SK-N-SH (cell line): ENCODE measurements around the gene CLDN7. TPM values are rescaled to one million over a fixed set of nuclear protein-coding genes. Genes with fewer than 3 reads are reported as not detected.

Experiments
- CTCF ChIA-PET: fragments of 300-600, 350-600 bp; formaldehyde crosslinking; extraction: SDS; loops from one replicate; lab custom pipeline; 2021; lab: Yijun Ruan, JAX
- POLR2A ChIA-PET: fragments of 350-600 bp; sonication (Branson Sonifier 250); formaldehyde crosslinking; extraction: SDS; loops from one replicate; lab custom pipeline; 2020; ENCODE audit warnings: antibody characterized with exemption, inconsistent platforms; lab: Yijun Ruan, JAX
- DNase-seq: peaks from one replicate; pipeline ENCODE4 v3.0.0; 2012
- H2AFZ ChIP-seq: fragments of 200-600 bp; sonication (generic); 2 replicates; pipeline ENCODE4 v1.8.1; 2016; ENCODE audit warnings: antibody characterized with exemption, mild to moderate bottlenecking, low read depth
- H3F3A ChIP-seq: fragments of 200-600 bp; sonication (generic); replicated peaks from 2 replicates; pipeline ENCODE3; 2016; ENCODE audit warnings: antibody characterized with exemption, mild to moderate bottlenecking; ENCODE audit not compliant: insufficient read depth
- H3K27ac ChIP-seq, 2 experiments: fragments of 200-500 bp in 1 of 2; fragments of 200-600 bp in 1 of 2; sonication (Bioruptor generic) in 1 of 2; sonication (generic), shearing (Covaris generic) in 1 of 2; 2 replicates each; pipeline versions ENCODE4 v1.5.1 to v1.6.1; 2014 to 2016; ENCODE audit warnings: low read depth in 2 of 2, inconsistent platforms in 1 of 2, low read length in 1 of 2, mild to moderate bottlenecking in 1 of 2, mixed read lengths in 1 of 2
- H3K27me3 ChIP-seq: fragments of 200-600 bp; sonication (generic), shearing (Covaris generic); 2 replicates; pipeline ENCODE4 v1.6.1; 2016; ENCODE audit warnings: mixed run types; ENCODE audit not compliant: insufficient read depth
- H3K36me3 ChIP-seq, 2 experiments: fragments of 200-500 bp in 1 of 2; fragments of 200-600 bp in 1 of 2; sonication (Bioruptor generic) in 1 of 2; sonication (generic) in 1 of 2; replicated peaks in 1 of 2; 2 replicates each; pipeline versions ENCODE3 to v1.5.1; 2014 to 2016; ENCODE audit warnings: low read length in 1 of 2, mild to moderate bottlenecking in 1 of 2; ENCODE audit not compliant: insufficient read depth in 2 of 2, control insufficient read depth in 1 of 2
- H3K4me1 ChIP-seq, 2 experiments: fragments of 200-500 bp in 1 of 2; fragments of 200-600 bp in 1 of 2; sonication (Bioruptor generic) in 1 of 2; sonication (generic), shearing (Covaris generic) in 1 of 2; 2 replicates each; pipeline versions ENCODE4 v1.5.1 to v1.6.1; 2014 to 2016; ENCODE audit warnings: low read depth in 1 of 2, low read length in 1 of 2, mixed run types in 1 of 2; ENCODE audit not compliant: insufficient read depth in 2 of 2, control insufficient read depth in 1 of 2
- H3K4me2 ChIP-seq: fragments of 200-600 bp; sonication (generic), shearing (Covaris generic); 2 replicates; pipeline ENCODE4 v1.6.1; 2017; ENCODE audit warnings: mixed run types
- H3K4me3 ChIP-seq, 2 experiments: fragments of 200-500 bp in 1 of 2; fragments of 200-600 bp in 1 of 2; sonication (Bioruptor generic) in 1 of 2; sonication (generic), shearing (Covaris generic) in 1 of 2; 2 replicates each; pipeline versions ENCODE4 v1.5.1 to v1.8.1; 2014 to 2016; ENCODE audit warnings: low read depth in 2 of 2, inconsistent platforms in 1 of 2, low read length in 1 of 2, mild to moderate bottlenecking in 1 of 2, mixed read lengths in 1 of 2, moderate library complexity in 1 of 2
- H3K79me2 ChIP-seq: fragments of 200-600 bp; sonication (generic); 2 replicates; pipeline ENCODE4 v1.8.1; 2017; ENCODE audit warnings: mild to moderate bottlenecking; ENCODE audit not compliant: insufficient read depth
- H3K9ac ChIP-seq: fragments of 200-600 bp; sonication (generic); 2 replicates; pipeline ENCODE4 v1.6.1; 2017; ENCODE audit warnings: mixed run types
- H3K9me2 ChIP-seq: fragments of 200-600 bp; sonication (generic); 2 replicates; pipeline ENCODE4 v1.6.1; 2017; ENCODE audit warnings: mixed run types
- H3K9me3 ChIP-seq: fragments of 200-600 bp; sonication (generic); 2 replicates; pipeline ENCODE4 v1.6.1; 2017; ENCODE audit warnings: mixed run types, mild to moderate bottlenecking, moderate library complexity
- H4K20me1 ChIP-seq: fragments of 200-600 bp; sonication (generic); 2 replicates; pipeline ENCODE4 v1.6.1; 2017; ENCODE audit warnings: mild to moderate bottlenecking, mixed run types; ENCODE audit not compliant: insufficient read depth
- CHD2 ChIP-seq: fragments of 150-350 bp; IDR thresholded peaks from 2 replicates; pipeline ENCODE4 v1.6.1; 2018; ENCODE audit warnings: low read length; ENCODE audit not compliant: partially characterized antibody
- ELF1 ChIP-seq: IDR thresholded peaks from 2 replicates; pipeline ENCODE4 v1.4.0; 2012
- FOXM1 ChIP-seq: IDR thresholded peaks from 2 replicates; pipeline ENCODE4 v1.4.0; 2012; ENCODE audit warnings: low read depth, mild to moderate bottlenecking
- IRF3 ChIP-seq: fragments of 150-350 bp; IDR thresholded peaks from 2 replicates; pipeline ENCODE4 v1.6.1; 2016; ENCODE audit warnings: mild to moderate bottlenecking, low read depth, low read length
- MEF2A ChIP-seq: IDR thresholded peaks from 2 replicates; pipeline ENCODE4 v1.4.0; 2012; ENCODE audit warnings: low read depth, borderline replicate concordance
- NFIC ChIP-seq: IDR thresholded peaks from 2 replicates; pipeline ENCODE4 v1.4.0; 2012; ENCODE audit warnings: borderline replicate concordance
- RXRA ChIP-seq: IDR thresholded peaks from 2 replicates; pipeline ENCODE4 v1.4.0; 2012; ENCODE audit warnings: low read depth, mild to moderate bottlenecking, borderline replicate concordance
- TAF1 ChIP-seq: IDR thresholded peaks from 2 replicates; pipeline ENCODE4 v1.6.1; 2012; ENCODE audit warnings: low read depth, mild to moderate bottlenecking, low read length, moderate library complexity, borderline replicate concordance
- TCF12 ChIP-seq: IDR thresholded peaks from 2 replicates; pipeline ENCODE4 v1.4.0; 2012
- USF2 ChIP-seq: fragments of 150-350 bp; IDR thresholded peaks from 2 replicates; pipeline ENCODE4 v1.6.1; 2017; ENCODE audit warnings: antibody characterized with exemption, low read length, low read depth, borderline replicate concordance
- WGBS: methylation state at CpG from one replicate; pipeline ENCODE4 v1.1.6; 2017; ENCODE audit warnings: low lambda C conversion rate; 5-methylcytosine and 5-hydroxymethylcytosine counted together
- polyA plus RNA-seq, 3 experiments: library from polyadenylated mRNA; depleted of rRNA; stranded (reverse); fragments of >200 nt; gene quantifications; 2 replicates each; pipeline ENCODE4 v1.2.3, GENCODE V29; 2012
- TF ChIP-seq, protein P1 (sequence below): IDR thresholded peaks from 2 replicates; pipeline ENCODE4; 2012

The CLDN7 gene
- polyA plus RNA-seq, 1 of the 3 experiments (the other 2 are of a cell fraction): 5.0 TPM

DNA sequence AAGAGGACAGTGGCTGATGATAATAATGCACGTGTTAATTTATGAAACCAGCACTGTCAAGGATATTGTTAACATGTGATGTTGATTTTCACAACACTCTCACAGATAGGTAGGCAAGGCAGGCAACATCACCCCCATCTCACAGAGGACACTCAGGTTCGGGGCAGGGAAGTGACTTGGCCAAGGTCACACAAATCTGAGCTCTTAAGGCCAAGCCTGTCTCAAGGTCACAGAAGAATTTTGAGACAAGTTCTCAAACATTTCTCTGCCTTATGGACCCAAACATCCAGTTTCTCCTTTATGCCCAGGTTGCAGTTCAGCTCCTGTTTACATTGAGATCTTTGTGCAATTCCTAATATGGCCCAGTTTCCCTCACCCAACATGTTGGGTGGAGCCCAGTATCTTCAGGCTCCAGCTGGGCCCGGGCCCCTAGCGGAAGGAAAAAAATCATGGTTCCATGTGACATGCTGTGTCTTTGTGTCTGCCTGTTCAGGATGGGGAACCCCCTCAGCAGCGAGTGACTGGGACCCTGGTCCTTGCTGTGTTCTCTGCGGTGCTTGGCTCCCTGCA, 20.6 kb upstream of the CLDN7 start:
- no peaks in the 10 kb centered on the region for H3K9me3 ChIP-seq
- 66% methylated on average over 5 of the region's 6 CpGs for WGBS
- CTCF ChIA-PET: interaction anchor here (1.6 to 8.8 kb wide), 4 partner anchors 10 to 237 kb away, joined by 4 to 169 read pairs (median 20); no protein-coding TSS in a partner anchor

More for the DNA sequence above, 20.6 kb upstream of the CLDN7 start:
- peaks cover 15% of the 10 kb centered on the region for H3F3A ChIP-seq
- no peaks in the 10 kb centered on the region for H3K79me2 ChIP-seq
- H3K9me2 ChIP-seq: no peaks in the 10 kb centered on the region
- H3K4me2 ChIP-seq: no peak overlapping the region
- H3K27me3 ChIP-seq: peaks cover 2% of the 10 kb centered on the region; the same call in 1 of the 2 replicates
- TF ChIP-seq FOXM1 (no peak), ELF1 (no peak), USF2 (no peak), NFIC (no peak), TAF1 (no peak), MEF2A (no peak), IRF3 (no peak), TCF12 (no peak), RXRA (no peak), CHD2 (no peak)
- TF ChIP-seq, protein P1, sequence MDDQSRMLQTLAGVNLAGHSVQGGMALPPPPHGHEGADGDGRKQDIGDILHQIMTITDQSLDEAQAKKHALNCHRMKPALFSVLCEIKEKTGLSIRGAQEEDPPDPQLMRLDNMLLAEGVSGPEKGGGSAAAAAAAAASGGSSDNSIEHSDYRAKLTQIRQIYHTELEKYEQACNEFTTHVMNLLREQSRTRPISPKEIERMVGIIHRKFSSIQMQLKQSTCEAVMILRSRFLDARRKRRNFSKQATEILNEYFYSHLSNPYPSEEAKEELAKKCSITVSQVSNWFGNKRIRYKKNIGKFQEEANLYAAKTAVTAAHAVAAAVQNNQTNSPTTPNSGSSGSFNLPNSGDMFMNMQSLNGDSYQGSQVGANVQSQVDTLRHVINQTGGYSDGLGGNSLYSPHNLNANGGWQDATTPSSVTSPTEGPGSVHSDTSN: no peak
- peak; percentile 17 for DNase-seq
- no peak overlapping the region for H3K9ac ChIP-seq
- H3K4me3 ChIP-seq: no peak overlapping the region; a peak in 1 of 4 replicates
- H4K20me1 ChIP-seq: no peaks in the 10 kb centered on the region
- H3K27ac ChIP-seq: no peak overlapping the region
- peaks cover 6 to 18% of the 10 kb centered on the region in 2 experiments; a peak in 2 of 4 replicates for H3K4me1 ChIP-seq
- no peak overlapping the region for H2AFZ ChIP-seq
- H3K36me3 ChIP-seq: no peaks in the 10 kb centered on the region
- POLR2A ChIA-PET: interaction anchor here (0.5 to 1.3 kb wide), 2 partner anchors 62 to 345 kb away, joined by 3 read pairs; partner anchors contain the start of gene SAT2
